Measurements from ENCODE around the gene NRF1. TPM values are rescaled to one million over a fixed set of nuclear protein-coding genes. Genes with fewer than 3 reads are reported as not detected.
A peak's percentile ranks its signal among the peaks of the same experiment; 100 is the strongest.

NRF1 gene
- total and polyA plus RNA-seq, 4 experiments from 2014 or later = 22.8 to 40.0 (median 30.8) TPM

GRCh38 chr7:129677796-129678195 lies 66.3 kb downstream of the NRF1 start:
- H3K36me3 ChIP-seq (ENCODE audit: insufficient read depth, low read length) = peaks cover 11% of the 10 kb centered on the region
- POLR2A ChIA-PET (ENCODE audit: partially characterized antibody) = no interaction called here
- CTCF ChIA-PET (ENCODE audit: partially characterized antibody) = no interaction called here
- Mint-ChIP-seq H3K9me3 (no peaks in the 10 kb centered on the region), H3K27me3 (no peaks in the 10 kb centered on the region), H3K4me1 (peaks cover 0 to 10% (median 4%) of the 10 kb centered on the region in 4 donors), H3K36me3 (peaks cover 49 to 52% of the 10 kb centered on the region in 2 donors), H3K4me3 (no peak overlapping the region), H3K27ac (no peak overlapping the region)
- DNase-seq = no peak
- H3K27ac ChIP-seq (ENCODE audit: low read depth, low read length) = no peak overlapping the region
- H3K9me3 ChIP-seq (ENCODE audit: control insufficient read depth in 1 of 2, low read length in 2 of 2) = no peaks in the 10 kb centered on the region
- H3K4me3 ChIP-seq (ENCODE audit: low read length in 2 of 2) = no peak overlapping the region
- intact Hi-C loops (cut with micrococcal nuclease) = no loop called here
- H3K4me1 ChIP-seq (ENCODE audit: insufficient read depth, low read length) = no peaks in the 10 kb centered on the region
- H3K27me3 ChIP-seq (ENCODE audit: insufficient read depth, low read length) = no peaks in the 10 kb centered on the region

DNA sequence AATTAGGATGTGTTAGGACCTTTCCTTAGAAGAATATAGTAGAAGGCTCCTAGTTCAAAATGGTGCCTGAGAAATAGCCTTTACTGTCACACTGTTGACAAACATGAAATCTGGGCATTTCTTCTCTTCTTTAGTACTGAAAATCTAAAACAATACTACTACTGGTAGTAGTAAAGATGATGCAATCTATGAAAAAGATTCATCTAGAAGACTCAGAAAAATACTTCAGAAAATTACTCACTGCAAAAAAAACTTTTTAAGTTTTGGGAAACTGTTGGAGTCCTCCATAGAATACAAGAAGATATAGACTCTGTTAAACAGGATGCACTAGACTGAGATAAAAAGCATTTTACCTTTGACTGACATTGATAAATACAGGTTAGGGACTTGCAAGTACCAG lies 67.1 kb downstream of the NRF1 start:
- peaks cover 0 to 12% (median 4%) of the 10 kb centered on the region in 4 donors for H3K4me1 Mint-ChIP-seq
- no peaks in the 10 kb centered on the region for H3K4me1 ChIP-seq (ENCODE audit: insufficient read depth, low read length)
- no peak for DNase-seq
- H3K36me3 ChIP-seq (ENCODE audit: insufficient read depth, low read length) = peaks cover 7% of the 10 kb centered on the region
- peaks cover 49 to 54% of the 10 kb centered on the region in 2 donors for H3K36me3 Mint-ChIP-seq
- H3K27me3 Mint-ChIP-seq = no peaks in the 10 kb centered on the region
- no peak overlapping the region for H3K4me3 ChIP-seq (ENCODE audit: low read length in 2 of 2)
- ChIA-PET CTCF (ENCODE audit: partially characterized antibody) (no interaction called here), POLR2A (ENCODE audit: partially characterized antibody) (no interaction called here)
- intact Hi-C loops (cut with micrococcal nuclease) = no loop called here
- H3K27me3 ChIP-seq (ENCODE audit: insufficient read depth, low read length) = no peaks in the 10 kb centered on the region
- H3K9me3 ChIP-seq (ENCODE audit: control insufficient read depth in 1 of 2, low read length in 2 of 2) = no peaks in the 10 kb centered on the region
- H3K4me3 Mint-ChIP-seq = no peak overlapping the region
- no peak overlapping the region for H3K27ac ChIP-seq (ENCODE audit: low read depth, low read length)
- H3K27ac Mint-ChIP-seq = no peak overlapping the region
- no peaks in the 10 kb centered on the region for H3K9me3 Mint-ChIP-seq

DNA sequence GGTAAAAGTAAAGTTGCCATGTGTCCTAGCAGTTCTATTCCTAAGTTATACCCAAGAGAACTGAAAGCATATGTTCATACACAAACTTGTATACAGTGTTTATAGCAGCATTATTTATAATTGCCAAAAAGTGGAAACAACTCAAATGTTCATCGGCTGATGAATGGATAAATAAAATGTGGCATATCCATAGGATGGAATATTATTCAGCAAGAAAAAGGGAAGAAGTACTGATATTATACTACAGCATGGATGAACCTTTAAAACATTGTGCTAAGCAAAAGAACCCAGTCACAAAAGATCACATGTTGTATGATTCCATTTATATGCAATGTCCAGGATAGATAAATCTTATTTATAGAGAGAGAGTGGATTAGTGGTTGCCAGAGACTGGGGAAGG lies 68.9 kb downstream of the NRF1 start:
- intact Hi-C loops (cut with micrococcal nuclease) = no loop called here
- peaks cover 47 to 52% of the 10 kb centered on the region in 2 donors for H3K36me3 Mint-ChIP-seq
- CTCF ChIA-PET (ENCODE audit: partially characterized antibody) = no interaction called here

GRCh38 chr7:129684777-129685176 lies 73.3 kb downstream of the NRF1 start:
- intact Hi-C loops (cut with micrococcal nuclease) = no loop called here
- Mint-ChIP-seq H3K4me1 (peaks cover 0 to 11% (median 3%) of the 10 kb centered on the region in 4 donors), H3K9me3 (no peaks in the 10 kb centered on the region), H3K36me3 (peaks cover 18 to 33% of the 10 kb centered on the region in 2 donors), H3K4me3 (no peak overlapping the region), H3K27ac (no peak overlapping the region), H3K27me3 (no peaks in the 10 kb centered on the region)
- CTCF ChIA-PET (ENCODE audit: partially characterized antibody) = interaction anchor here (1.0 kb wide), 1 partner anchor 140 kb away, joined by 4 read pairs; no protein-coding TSS in a partner anchor
- no peak overlapping the region for H3K27ac ChIP-seq (ENCODE audit: low read depth, low read length)
- POLR2A ChIA-PET (ENCODE audit: partially characterized antibody) = interaction anchor here (0.6 kb wide), 1 partner anchor 24 kb away, joined by 3 read pairs; no protein-coding TSS in a partner anchor
- no peak for DNase-seq
- H3K9me3 ChIP-seq (ENCODE audit: control insufficient read depth in 1 of 2, low read length in 2 of 2) = no peaks in the 10 kb centered on the region
- H3K4me3 ChIP-seq (ENCODE audit: low read length in 2 of 2) = no peak overlapping the region
- H3K27me3 ChIP-seq (ENCODE audit: insufficient read depth, low read length) = no peaks in the 10 kb centered on the region
- H3K36me3 ChIP-seq (ENCODE audit: insufficient read depth, low read length) = no peaks in the 10 kb centered on the region
- no peaks in the 10 kb centered on the region for H3K4me1 ChIP-seq (ENCODE audit: insufficient read depth, low read length)

More for the DNA sequence above, 68.9 kb downstream of the NRF1 start:
- Mint-ChIP-seq H3K4me1 (peaks cover 0 to 10% (median 2%) of the 10 kb centered on the region in 4 donors), H3K27ac (peak overlapping the region in 1 of 7 donors; percentile 68), H3K9me3 (no peaks in the 10 kb centered on the region), H3K4me3 (no peak overlapping the region), H3K27me3 (no peaks in the 10 kb centered on the region)
- Histone ChIP-seq H3K27ac (ENCODE audit: low read depth, low read length) (no peak overlapping the region), H3K36me3 (ENCODE audit: insufficient read depth, low read length) (peaks cover 7% of the 10 kb centered on the region), H3K4me3 (ENCODE audit: low read length in 2 of 2) (no peak overlapping the region), H3K9me3 (ENCODE audit: control insufficient read depth in 1 of 2, low read length in 2 of 2) (no peaks in the 10 kb centered on the region), H3K27me3 (ENCODE audit: insufficient read depth, low read length) (no peaks in the 10 kb centered on the region), H3K4me1 (ENCODE audit: insufficient read depth, low read length) (no peaks in the 10 kb centered on the region)
- POLR2A ChIA-PET (ENCODE audit: partially characterized antibody) = no interaction called here
- no peak for DNase-seq

- Histone ChIP-seq H3K27me3 (ENCODE audit: insufficient read depth, low read length) (no peaks in the 10 kb centered on the region), H3K4me1 (ENCODE audit: insufficient read depth, low read length) (no peaks in the 10 kb centered on the region), H3K27ac (ENCODE audit: low read depth, low read length) (no peak overlapping the region), H3K36me3 (ENCODE audit: insufficient read depth, low read length) (no peaks in the 10 kb centered on the region), H3K9me3 (ENCODE audit: control insufficient read depth in 1 of 2, low read length in 2 of 2) (no peaks in the 10 kb centered on the region), H3K4me3 (ENCODE audit: low read length in 2 of 2) (no peak overlapping the region)
- no peak for DNase-seq
- Mint-ChIP-seq H3K36me3 (peaks cover 17 to 30% of the 10 kb centered on the region in 2 donors), H3K4me3 (no peak overlapping the region), H3K4me1 (peaks cover 0 to 9% (median 3%) of the 10 kb centered on the region in 4 donors), H3K27me3 (no peaks in the 10 kb centered on the region), H3K27ac (peak overlapping the region in 2 of 7 donors; percentile 54 to 67), H3K9me3 (no peaks in the 10 kb centered on the region)
- POLR2A ChIA-PET (ENCODE audit: partially characterized antibody) = no interaction called here
- intact Hi-C loops (cut with micrococcal nuclease) = no loop called here
- CTCF ChIA-PET (ENCODE audit: partially characterized antibody) = no interaction called here
Measured at GRCh38 chr7:129686063-129686462, 74.5 kb downstream of the NRF1 start.

GRCh38 chr7:129688503-129689222 lies 77.1 kb downstream of the NRF1 start:
- no peak for DNase-seq
- Histone ChIP-seq H3K27ac (ENCODE audit: low read depth, low read length) (no peak overlapping the region), H3K4me1 (ENCODE audit: insufficient read depth, low read length) (no peaks in the 10 kb centered on the region), H3K9me3 (ENCODE audit: control insufficient read depth in 1 of 2, low read length in 2 of 2) (no peaks in the 10 kb centered on the region), H3K4me3 (ENCODE audit: low read length in 2 of 2) (no peak overlapping the region), H3K36me3 (ENCODE audit: insufficient read depth, low read length) (peaks cover 10% of the 10 kb centered on the region), H3K27me3 (ENCODE audit: insufficient read depth, low read length) (no peaks in the 10 kb centered on the region)
- no peaks in the 10 kb centered on the region for H3K27me3 Mint-ChIP-seq
- peaks cover 33 to 42% of the 10 kb centered on the region in 2 donors for H3K36me3 Mint-ChIP-seq
- H3K4me3 Mint-ChIP-seq = no peak overlapping the region
- CTCF ChIA-PET (ENCODE audit: partially characterized antibody) = interaction anchor here (0.6 kb wide), 1 partner anchor 15 kb away, joined by 3 read pairs; no protein-coding TSS in a partner anchor
- peak overlapping the region in 3 of 7 donors; percentile 7 to 64 (median 57) for H3K27ac Mint-ChIP-seq
- peaks cover 0 to 12% (median 3%) of the 10 kb centered on the region in 4 donors for H3K4me1 Mint-ChIP-seq
- intact Hi-C loops (cut with micrococcal nuclease) = no loop called here
- H3K9me3 Mint-ChIP-seq = no peaks in the 10 kb centered on the region
- POLR2A ChIA-PET (ENCODE audit: partially characterized antibody) = interaction anchor here (0.6 kb wide), 1 partner anchor 45 kb away, joined by 4 read pairs; no protein-coding TSS in a partner anchor

DNA sequence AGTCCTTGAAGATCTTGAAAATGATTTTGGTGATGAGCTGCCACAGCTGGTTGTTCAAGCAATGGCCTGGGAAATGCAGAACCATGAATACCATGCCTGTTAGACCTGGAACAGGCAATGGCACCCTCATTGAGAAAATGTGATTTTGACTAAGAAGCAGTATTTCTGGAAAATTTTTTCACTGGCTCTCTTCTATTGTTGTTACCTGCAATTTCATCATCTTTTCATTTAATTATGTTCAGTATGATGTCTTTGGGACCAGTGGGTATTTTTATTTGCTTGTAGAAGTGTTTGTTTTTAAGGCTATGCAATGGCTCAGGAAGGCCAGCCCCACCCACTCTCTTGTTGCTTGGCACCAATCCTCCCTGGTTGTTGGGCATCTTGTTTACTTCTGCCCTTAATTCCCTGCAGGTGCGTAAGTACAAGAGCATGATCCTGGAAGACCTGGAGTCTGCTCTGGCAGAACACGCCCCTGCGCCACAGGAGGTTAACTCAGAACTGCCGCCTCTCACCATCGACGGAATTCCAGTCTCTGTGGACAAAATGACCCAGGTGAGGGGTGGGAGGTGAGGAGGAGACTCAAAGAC lies 78.6 kb downstream of the NRF1 start:
- no peaks in the 10 kb centered on the region for H3K9me3 Mint-ChIP-seq
- H3K4me1 ChIP-seq (ENCODE audit: insufficient read depth, low read length) = no peaks in the 10 kb centered on the region
- H3K27ac Mint-ChIP-seq = no peak overlapping the region
- no peak for DNase-seq
- H3K4me3 ChIP-seq (ENCODE audit: low read length in 2 of 2) = no peak overlapping the region
- no peaks in the 10 kb centered on the region for H3K9me3 ChIP-seq (ENCODE audit: control insufficient read depth in 1 of 2, low read length in 2 of 2)
- intact Hi-C loops (cut with micrococcal nuclease) = no loop called here
- H3K4me1 Mint-ChIP-seq = peaks cover 0 to 12% (median 2%) of the 10 kb centered on the region in 4 donors
- peaks cover 26 to 46% of the 10 kb centered on the region in 2 donors for H3K36me3 Mint-ChIP-seq
- H3K27ac ChIP-seq (ENCODE audit: low read depth, low read length) = no peak overlapping the region
- peaks cover 19% of the 10 kb centered on the region for H3K36me3 ChIP-seq (ENCODE audit: insufficient read depth, low read length)
- POLR2A ChIA-PET (ENCODE audit: partially characterized antibody) = no interaction called here
- H3K4me3 Mint-ChIP-seq = no peak overlapping the region
- CTCF ChIA-PET (ENCODE audit: partially characterized antibody) = no interaction called here
- no peaks in the 10 kb centered on the region for H3K27me3 Mint-ChIP-seq
- H3K27me3 ChIP-seq (ENCODE audit: insufficient read depth, low read length) = no peaks in the 10 kb centered on the region
